Thymus (tissue), 11 donors: ENCODE measurements around the gene NPFFR2. TPM values are rescaled to one million over a fixed set of nuclear protein-coding genes. Genes with fewer than 3 reads are reported as not detected.
"Not testable (repeated sequence)": the region's sequence is repeated elsewhere in the genome, so short reads cannot be mapped to it uniquely, and the experiment has no call there.

Experiments
- DNase-seq, 9 donors: peaks; one replicate each; pipeline ENCODE4 v3.0.0-alpha.2; 2013; ENCODE audit warnings: low spot score in 9 of 9, low read depth in 6 of 9, missing footprints in 1 of 9
- H3K27ac ChIP-seq, 2 donors: one replicate each; pipeline ENCODE4 v1.5.1; 2013; ENCODE audit warnings: control low read depth in 1 of 2, low read depth in 1 of 2, low read length in 1 of 2, mild to moderate bottlenecking in 1 of 2, moderate library complexity in 1 of 2
- H3K27me3 ChIP-seq, 2 donors: one replicate each; pipeline ENCODE4 v1.5.1; 2013; ENCODE audit warnings: low read length in 1 of 2; ENCODE audit not compliant: control insufficient read depth in 2 of 2, insufficient read depth in 1 of 2
- H3K36me3 ChIP-seq, 2 donors: one replicate each; pipeline ENCODE4 v1.5.1; 2013; ENCODE audit warnings: low read length in 1 of 2, mild to moderate bottlenecking in 1 of 2, moderate library complexity in 1 of 2; ENCODE audit not compliant: control insufficient read depth in 2 of 2, insufficient read depth in 2 of 2
- H3K4me1 ChIP-seq, 2 donors: one replicate each; pipeline ENCODE4 v1.5.1; 2013; ENCODE audit warnings: low read length in 2 of 2; ENCODE audit not compliant: control insufficient read depth in 2 of 2, insufficient read depth in 2 of 2
- H3K4me3 ChIP-seq, 2 donors: one replicate each; pipeline ENCODE4 v1.5.1; 2013; ENCODE audit warnings: low read length in 2 of 2, control low read depth in 1 of 2, mild to moderate bottlenecking in 1 of 2
- H3K9me3 ChIP-seq, 2 donors: one replicate each; pipeline ENCODE4 v1.5.1; 2013; ENCODE audit warnings: low read length in 1 of 2, mild to moderate bottlenecking in 1 of 2; ENCODE audit not compliant: control insufficient read depth in 2 of 2, insufficient read depth in 1 of 2
- WGBS: extraction: QIAGEN DNeasy Blood & Tissue Kit; methylation state at CpG from one replicate; pipeline ENCODE4 v1.1.7; 2013; 5-methylcytosine and 5-hydroxymethylcytosine counted together
- polyA plus RNA-seq: library from polyadenylated mRNA; stranded (reverse); fragments of 200-250 nt; gene quantifications from one replicate; pipeline ENCODE4 v1.2.3, GENCODE V29; 2013
- total RNA-seq: library from RNA; stranded (reverse); fragments of 120-200 nt; gene quantifications from one replicate; pipeline ENCODE4 v1.2.4, GENCODE V29; 2013
- donor health status: healthy.

Gene NPFFR2
- total and polyA plus RNA-seq, 2 donors, result 6.7 to 8.8 TPM

GRCh38 chr4:72128741-72129140, 96.9 kb downstream of the NPFFR2 start:
- Histone ChIP-seq H3K9me3 (no peaks in the 10 kb centered on the region), H3K4me1 (no peaks in the 10 kb centered on the region), H3K36me3 (no peaks in the 10 kb centered on the region), H3K4me3 (no peak overlapping the region), H3K27ac (no peak overlapping the region), H3K27me3 (no peaks in the 10 kb centered on the region)
- DNase-seq, result no peak

GRCh38 chr4:72136429-72136828, 104.6 kb downstream of the NPFFR2 start:
- Histone ChIP-seq H3K9me3 (no peaks in the 10 kb centered on the region), H3K4me3 (no peak overlapping the region), H3K36me3 (no peaks in the 10 kb centered on the region), H3K4me1 (no peaks in the 10 kb centered on the region), H3K27ac (no peak overlapping the region), H3K27me3 (no peaks in the 10 kb centered on the region)
- WGBS, result 95% methylated on average over 6 of the region's 6 CpGs
- no peak for DNase-seq

DNA sequence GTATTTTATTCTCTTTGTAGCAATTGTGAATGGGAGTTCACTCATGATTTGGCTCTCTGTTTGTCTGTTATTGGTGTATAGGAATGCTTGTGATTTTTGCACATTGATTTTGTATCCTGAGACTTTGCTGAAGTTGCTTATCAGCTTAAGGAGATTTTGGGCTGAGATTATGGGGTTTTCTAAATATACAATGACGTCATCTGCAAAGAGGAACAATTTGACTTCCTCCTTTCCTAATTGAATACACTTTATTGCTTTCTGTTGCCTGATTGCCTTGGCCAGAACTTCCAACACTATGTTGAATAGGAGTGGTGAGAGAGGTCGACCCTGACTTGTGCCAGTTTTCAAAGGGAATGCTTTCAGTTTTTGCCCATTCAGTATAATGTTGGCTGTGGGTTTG, 108.2 kb downstream of the NPFFR2 start:
- H3K4me3 ChIP-seq, H3K27me3 ChIP-seq, H3K27ac ChIP-seq, H3K36me3 ChIP-seq, DNase-seq, H3K9me3 ChIP-seq, H3K4me1 ChIP-seq: not testable (repeated sequence)
- 37% methylated on average over 2 of the region's 2 CpGs for WGBS

GRCh38 chr4:72144241-72144640, 112.4 kb downstream of the NPFFR2 start:
- WGBS, result 84% methylated on average over 2 of the region's 2 CpGs

DNA sequence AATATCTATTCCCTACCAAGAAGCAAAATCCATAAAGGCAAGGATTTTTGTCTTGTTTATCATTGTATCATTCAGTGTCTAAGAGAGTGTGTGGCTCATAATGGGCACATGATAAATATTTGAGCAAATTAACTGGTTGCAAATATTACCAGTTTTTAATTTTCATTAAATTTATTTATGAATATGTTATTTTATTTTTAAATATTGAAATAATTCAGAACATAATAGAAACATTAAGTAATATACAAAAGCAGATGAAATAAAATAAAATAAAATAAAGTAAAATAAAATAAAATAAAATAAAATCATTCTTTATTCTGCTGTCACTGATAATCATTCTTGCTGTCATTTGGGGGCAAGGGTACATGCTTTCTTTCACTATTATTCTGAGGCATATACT, 120.9 kb downstream of the NPFFR2 start:
- DNase-seq, result no peak
- no peaks in the 10 kb centered on the region for H3K4me1 ChIP-seq
- no peaks in the 10 kb centered on the region for H3K9me3 ChIP-seq
- H3K4me3 ChIP-seq, result no peak overlapping the region
- no peak overlapping the region for H3K27ac ChIP-seq
- no peaks in the 10 kb centered on the region for H3K27me3 ChIP-seq
- H3K36me3 ChIP-seq, result no peaks in the 10 kb centered on the region

More at GRCh38 chr4:72144241-72144640, 112.4 kb downstream of the NPFFR2 start:
- DNase-seq, result no peak
- Histone ChIP-seq H3K9me3 (no peaks in the 10 kb centered on the region), H3K27ac (no peak overlapping the region), H3K27me3 (no peaks in the 10 kb centered on the region), H3K36me3 (no peaks in the 10 kb centered on the region), H3K4me3 (no peak overlapping the region), H3K4me1 (no peaks in the 10 kb centered on the region)

DNA sequence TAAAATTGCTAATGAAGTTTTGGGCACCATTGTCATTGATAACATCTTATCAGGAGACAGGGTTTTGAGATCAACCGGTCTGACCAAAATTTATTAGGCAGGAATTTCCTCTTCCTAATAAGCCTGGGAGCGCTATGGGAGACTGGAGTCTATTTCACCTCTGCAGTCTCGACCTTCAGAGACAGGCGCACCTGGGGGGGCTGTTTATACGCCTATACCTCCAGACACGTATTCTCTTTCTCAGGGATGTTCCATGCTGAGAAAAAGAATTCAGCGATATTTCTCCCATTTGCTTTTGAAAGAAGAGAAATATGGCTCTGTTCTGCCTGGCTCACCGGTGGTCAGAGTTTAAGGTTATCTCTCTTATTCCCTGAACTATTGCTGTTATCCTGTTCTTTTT, 121.8 kb downstream of the NPFFR2 start:
- WGBS, result 50% methylated on average over 8 of the region's 8 CpGs
- not testable (repeated sequence) for H3K36me3 ChIP-seq, H3K4me3 ChIP-seq, H3K27ac ChIP-seq, H3K9me3 ChIP-seq, H3K27me3 ChIP-seq, H3K4me1 ChIP-seq, DNase-seq

DNA sequence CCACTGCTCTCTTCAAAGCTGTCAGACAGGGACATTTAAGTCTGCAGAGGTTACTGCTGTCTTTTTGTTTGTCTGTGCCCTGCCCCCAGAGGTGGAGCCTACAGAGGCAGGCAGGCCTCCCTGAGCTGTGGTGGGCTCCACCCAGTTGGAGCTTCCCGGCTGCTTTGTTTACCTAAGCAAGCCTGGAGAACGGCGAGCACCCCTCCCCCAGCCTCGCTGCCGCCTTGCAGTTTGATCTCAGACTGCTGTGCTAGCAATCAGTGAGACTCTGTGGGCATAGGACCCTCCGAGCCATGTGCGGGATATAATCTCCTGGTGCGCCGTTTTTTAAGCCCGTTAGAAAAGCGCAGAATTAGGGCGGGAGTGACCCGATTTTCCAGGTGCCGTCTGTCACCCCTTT, 137.5 kb downstream of the NPFFR2 start:
- not testable (repeated sequence) for H3K9me3 ChIP-seq, H3K27me3 ChIP-seq, H3K27ac ChIP-seq, H3K4me3 ChIP-seq, H3K4me1 ChIP-seq, DNase-seq, H3K36me3 ChIP-seq
- 97% methylated on average over 14 of the region's 14 CpGs for WGBS

GRCh38 chr4:72169861-72170260, 138.1 kb downstream of the NPFFR2 start:
- Histone ChIP-seq H3K27me3 (no peaks in the 10 kb centered on the region), H3K4me3 (no peak overlapping the region), H3K36me3 (no peaks in the 10 kb centered on the region), H3K27ac (no peak overlapping the region), H3K9me3 (peaks cover 0 to 4% of the 10 kb centered on the region in 2 donors), H3K4me1 (no peaks in the 10 kb centered on the region)
- DNase-seq, result no peak
- WGBS, result 92% methylated on average over 3 of the region's 3 CpGs

DNA sequence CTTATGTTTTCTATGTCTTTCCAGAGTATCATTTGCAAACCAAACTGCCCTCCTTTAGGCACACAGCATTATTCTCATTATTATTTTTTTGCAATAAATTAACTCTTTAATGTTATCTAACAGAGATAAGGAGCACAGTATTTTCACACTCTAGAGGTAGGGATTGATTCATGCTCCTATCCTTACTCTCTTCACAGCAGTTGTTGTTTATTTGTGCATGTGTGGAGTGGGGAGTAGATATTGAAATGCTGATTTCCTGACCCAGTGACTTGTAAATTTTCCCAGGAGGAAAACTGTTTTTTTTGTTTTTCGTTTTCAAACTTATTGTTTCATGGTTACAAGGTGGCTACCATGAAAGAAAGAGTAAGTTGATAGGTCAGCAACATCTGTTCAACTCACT, 140.0 kb downstream of the NPFFR2 start:
- WGBS, result 55% methylated on average over 1 of the region's 1 CpG
- no peaks in the 10 kb centered on the region for H3K27me3 ChIP-seq
- H3K4me3 ChIP-seq, result no peak overlapping the region
- H3K4me1 ChIP-seq, result no peaks in the 10 kb centered on the region
- H3K9me3 ChIP-seq, result peaks cover 0 to 6% of the 10 kb centered on the region in 2 donors
- no peaks in the 10 kb centered on the region for H3K36me3 ChIP-seq
- no peak overlapping the region for H3K27ac ChIP-seq
- no peak for DNase-seq

DNA sequence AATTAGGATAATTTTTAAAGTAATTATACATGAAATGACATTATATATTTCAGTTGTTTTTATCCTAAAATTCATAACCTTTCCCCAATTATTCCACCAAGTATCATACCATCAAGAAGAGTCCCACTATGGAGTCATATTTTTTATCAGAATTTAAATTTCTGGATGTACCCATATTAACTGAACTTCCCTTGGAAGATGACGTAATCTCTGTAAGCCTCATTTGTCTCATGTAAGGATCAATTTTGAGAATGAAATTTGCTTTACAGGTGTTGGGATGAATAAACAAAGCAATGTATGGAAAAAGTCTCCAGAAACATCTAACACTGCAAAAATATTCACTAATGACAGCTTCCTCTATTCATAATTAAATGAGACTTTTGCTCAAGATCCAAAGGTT, 147.5 kb downstream of the NPFFR2 start:
- no peak overlapping the region for H3K27ac ChIP-seq
- no peak for DNase-seq
- H3K9me3 ChIP-seq, result peaks cover 0 to 2% of the 10 kb centered on the region in 2 donors
- WGBS, result 96% methylated on average over 1 of the region's 1 CpG
- H3K4me3 ChIP-seq, result no peak overlapping the region
- H3K36me3 ChIP-seq, result no peaks in the 10 kb centered on the region
- H3K4me1 ChIP-seq, result no peaks in the 10 kb centered on the region
- H3K27me3 ChIP-seq, result no peaks in the 10 kb centered on the region
